GM10266 (cell line): ENCODE measurements around the gene C1orf159.

Experiments
- DNase-seq: peaks from one replicate; pipeline ENCODE4 v3.0.0; 2012; ENCODE audit errors: extremely low spot score
- TF ChIP-seq, protein P1 (sequence below): IDR thresholded peaks from 2 replicates; pipeline ENCODE4 v1.5.1; 2012; ENCODE audit warnings: mild to moderate bottlenecking, low read depth; ENCODE audit not compliant: control insufficient read depth, insufficient read depth; ENCODE audit errors: missing control alignments

The C1orf159 gene

DNA sequence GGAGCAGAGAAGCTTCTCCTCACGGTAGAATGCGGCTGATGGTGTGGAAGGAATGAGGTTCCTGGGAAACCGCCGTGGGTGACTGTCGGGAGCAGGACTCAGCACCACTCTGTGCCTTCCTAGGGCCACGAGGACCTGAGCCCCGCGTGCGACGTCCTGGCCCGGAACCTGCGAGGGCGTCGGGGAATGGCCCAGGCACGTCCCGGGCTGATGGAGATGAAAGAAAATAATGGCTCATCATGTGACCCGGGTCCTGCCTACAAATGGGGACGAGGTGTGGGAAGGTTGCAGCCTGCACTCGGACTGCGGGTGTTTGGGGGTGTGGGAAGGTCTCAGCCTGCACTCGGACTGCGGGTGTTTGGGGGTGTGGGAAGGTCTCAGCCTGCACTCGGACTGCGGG lies 32.7 kb upstream of the C1orf159 start:
- TF ChIP-seq, protein P1, sequence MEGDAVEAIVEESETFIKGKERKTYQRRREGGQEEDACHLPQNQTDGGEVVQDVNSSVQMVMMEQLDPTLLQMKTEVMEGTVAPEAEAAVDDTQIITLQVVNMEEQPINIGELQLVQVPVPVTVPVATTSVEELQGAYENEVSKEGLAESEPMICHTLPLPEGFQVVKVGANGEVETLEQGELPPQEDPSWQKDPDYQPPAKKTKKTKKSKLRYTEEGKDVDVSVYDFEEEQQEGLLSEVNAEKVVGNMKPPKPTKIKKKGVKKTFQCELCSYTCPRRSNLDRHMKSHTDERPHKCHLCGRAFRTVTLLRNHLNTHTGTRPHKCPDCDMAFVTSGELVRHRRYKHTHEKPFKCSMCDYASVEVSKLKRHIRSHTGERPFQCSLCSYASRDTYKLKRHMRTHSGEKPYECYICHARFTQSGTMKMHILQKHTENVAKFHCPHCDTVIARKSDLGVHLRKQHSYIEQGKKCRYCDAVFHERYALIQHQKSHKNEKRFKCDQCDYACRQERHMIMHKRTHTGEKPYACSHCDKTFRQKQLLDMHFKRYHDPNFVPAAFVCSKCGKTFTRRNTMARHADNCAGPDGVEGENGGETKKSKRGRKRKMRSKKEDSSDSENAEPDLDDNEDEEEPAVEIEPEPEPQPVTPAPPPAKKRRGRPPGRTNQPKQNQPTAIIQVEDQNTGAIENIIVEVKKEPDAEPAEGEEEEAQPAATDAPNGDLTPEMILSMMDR = no peak
- no peak for DNase-seq

DNA sequence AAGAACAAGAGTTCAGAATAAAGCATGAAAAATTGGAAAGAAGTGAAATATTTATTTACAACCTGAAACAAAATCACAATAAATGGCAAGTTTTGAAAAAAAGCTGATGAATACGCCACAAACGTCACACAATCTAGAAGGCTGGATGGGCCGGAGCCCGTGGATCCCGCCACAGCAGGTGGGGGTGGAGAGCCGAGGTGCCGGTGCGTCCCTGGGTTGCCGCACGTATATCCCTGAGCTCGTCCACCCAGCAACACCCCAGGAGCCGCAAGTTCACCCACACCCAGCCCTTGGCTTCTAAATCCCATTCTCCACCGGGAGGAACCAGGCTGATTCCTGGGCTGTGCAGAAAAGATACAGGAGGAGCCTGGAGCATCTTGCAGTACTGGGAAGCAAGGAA lies 32.2 kb upstream of the C1orf159 start:
- TF ChIP-seq, protein P1 = no peak
- DNase-seq = no peak

DNA sequence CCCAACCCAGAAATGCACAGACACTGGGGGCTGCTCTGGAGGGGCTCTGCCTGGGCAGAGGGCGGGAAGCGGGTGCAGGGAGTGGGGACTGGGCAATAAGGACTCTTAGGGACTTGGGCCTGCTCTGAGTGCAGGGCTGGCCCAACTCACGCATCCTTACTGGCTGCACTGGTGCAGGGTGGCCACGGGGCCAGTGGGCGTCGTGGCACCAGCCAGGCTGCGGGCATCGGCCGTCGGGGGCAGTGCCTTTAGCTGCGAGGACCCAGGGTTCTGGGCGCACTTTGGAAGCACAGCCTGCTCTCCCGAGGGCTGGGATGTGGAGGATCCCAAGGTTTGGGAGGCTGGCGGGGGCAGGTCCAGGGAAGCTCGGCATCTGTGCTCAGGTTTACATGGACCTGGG lies 30.7 kb upstream of the C1orf159 start:
- TF ChIP-seq, protein P1 = no peak
- DNase-seq = no peak

DNA sequence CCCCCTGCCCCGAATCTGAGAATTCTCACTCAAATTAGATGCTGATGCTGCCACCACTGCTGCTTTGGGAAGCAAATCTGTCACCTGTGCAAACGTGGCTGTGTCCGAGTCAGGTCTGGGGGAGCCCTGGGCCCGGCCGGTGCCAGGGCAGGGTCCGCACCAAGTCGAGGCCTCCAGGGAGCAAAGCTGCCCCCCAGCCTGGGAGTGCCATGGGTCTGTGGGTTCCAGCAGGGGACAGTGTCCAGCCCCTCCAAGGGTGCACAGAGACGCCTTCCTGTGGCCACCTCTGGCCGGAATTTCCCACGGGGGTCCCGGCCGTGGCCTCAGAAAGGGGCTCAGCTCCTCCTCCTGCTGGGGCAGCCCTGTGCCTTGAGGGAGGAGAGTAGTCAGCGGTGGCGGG lies 30.1 kb upstream of the C1orf159 start:
- DNase-seq = no peak
- TF ChIP-seq, protein P1 = no peak

DNA sequence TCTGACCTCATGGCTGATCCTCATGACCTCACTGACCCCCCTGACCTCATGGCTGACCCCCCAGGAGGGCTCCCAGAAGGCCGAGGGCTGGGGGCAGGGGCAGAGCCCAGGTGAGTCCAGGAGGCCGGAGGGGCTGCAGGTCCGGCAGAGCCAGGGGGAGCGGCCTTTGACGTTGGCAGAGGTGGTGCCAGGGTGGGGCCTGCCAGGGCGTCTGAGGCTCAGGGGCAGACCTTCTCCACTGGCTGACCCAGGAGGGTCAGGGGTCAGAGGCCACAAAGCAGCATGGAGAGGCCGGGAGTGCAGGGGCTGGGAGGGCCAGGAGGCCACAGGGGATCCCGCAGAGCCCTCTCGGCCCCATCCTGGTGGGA lies 29.6 kb upstream of the C1orf159 start:
- TF ChIP-seq, protein P1 = no peak
- no peak for DNase-seq

DNA sequence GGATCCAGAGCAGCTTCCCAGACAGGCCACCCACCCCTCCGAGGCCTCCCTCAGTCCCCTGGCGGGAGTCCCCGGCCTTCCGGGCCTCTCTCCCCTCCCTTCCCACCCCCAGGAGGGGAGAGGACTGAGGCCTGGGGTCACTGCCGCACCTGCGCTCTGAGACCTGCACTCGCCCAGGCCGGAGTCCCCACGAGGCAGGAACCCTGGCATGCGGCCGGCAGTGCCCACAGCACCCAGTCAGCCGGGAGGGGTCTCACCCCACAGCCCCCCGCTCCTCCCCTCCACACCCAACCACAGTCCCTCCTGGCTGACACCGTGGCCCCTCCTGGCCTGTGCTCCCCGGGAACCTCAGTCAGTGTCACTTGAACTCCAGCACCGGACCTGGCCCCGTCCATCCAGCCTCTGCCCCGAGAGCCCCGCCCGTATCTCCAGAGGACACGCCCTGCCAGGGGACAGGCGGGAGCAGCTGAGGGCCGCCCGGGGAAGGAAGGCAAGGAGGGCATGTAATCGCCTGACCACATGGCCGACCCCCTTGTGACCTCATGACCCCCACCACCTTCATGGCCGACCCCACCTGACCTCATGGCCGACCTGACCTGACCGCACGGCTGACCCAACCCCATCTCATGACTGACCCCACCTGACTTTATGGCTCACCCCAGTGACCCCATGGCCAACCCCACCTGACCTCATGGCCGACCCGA lies 29.1 kb upstream of the C1orf159 start:
- TF ChIP-seq, protein P1 = no peak
- no peak for DNase-seq

DNA sequence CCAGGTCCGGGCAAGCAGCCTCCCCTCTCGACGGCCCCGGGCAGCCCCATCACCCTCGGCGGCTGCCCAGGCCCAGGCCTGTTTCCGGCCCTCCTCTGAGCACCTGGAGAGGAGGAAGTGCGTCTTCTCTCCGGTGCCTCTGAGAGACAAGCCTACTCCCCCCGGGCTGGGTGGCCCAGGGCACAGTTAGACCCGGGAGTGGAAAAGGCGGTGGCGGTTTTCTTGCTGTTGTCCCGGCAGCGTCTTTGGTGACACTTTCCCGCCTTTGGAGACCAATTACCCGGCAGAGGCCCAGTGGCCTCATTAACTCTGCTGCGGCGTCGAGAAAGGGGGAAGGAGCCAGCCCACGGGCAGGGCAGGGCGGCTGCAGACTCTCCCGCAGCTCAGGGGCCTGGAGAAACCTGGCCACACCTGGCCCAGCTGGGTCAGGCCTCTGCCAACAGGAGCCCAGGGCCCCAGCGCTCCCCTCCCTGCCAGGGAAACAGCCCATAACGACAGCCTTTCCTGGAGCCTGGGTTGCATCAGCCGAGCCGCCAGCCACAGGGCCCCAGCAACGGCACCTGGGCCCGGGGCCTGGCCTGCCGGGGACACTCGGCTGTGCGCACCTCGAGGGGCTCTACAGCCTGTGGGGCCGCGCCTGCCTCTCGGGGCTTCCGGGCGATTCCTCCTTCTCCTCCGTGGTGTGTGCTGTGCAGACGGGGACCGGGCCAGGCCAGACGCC lies 28.4 kb upstream of the C1orf159 start:
- TF ChIP-seq, protein P1 = no peak
- DNase-seq = peak; percentile 75
